ENCODE measurements around the gene CYB5R3.
"Not testable (repeated sequence)": the region's sequence is repeated elsewhere in the genome, so short reads cannot be mapped to it uniquely, and the experiment has no call there.

Gene CYB5R3

DNA sequence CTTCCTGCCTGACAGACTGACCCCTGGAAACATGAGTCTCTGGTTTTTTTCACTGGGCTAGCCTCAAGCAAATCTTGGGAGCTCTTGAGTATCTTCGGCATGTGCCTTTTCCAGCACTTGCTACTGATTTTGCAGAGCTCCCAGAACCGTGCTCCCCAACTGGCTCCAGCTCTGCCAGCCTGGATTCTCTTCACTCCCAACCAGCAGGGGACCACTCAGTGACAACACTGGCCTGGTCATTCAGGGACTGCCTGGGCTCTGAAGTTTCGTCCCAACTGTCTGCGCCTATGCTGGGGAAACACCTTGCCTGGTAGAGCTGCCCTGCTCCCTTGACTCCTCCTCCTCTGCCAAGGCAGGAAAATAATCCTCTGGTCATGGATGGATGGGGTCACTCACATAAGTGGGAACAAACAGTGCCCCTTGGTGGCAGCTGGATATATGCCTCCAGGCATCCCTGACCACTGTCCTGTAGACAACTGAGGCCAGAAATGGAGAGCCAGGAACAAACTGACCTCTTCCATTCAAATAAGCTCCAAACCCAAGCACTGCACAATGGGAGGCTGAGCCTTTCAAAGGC, 64.7 kb downstream of the CYB5R3 start:
- Histone ChIP-seq H3K27ac (no peak overlapping the region), H3K4me3 (no peak overlapping the region)
- DNase-seq (ENCODE audit: low spot score): no peak
- TF ChIP-seq, protein P1, sequence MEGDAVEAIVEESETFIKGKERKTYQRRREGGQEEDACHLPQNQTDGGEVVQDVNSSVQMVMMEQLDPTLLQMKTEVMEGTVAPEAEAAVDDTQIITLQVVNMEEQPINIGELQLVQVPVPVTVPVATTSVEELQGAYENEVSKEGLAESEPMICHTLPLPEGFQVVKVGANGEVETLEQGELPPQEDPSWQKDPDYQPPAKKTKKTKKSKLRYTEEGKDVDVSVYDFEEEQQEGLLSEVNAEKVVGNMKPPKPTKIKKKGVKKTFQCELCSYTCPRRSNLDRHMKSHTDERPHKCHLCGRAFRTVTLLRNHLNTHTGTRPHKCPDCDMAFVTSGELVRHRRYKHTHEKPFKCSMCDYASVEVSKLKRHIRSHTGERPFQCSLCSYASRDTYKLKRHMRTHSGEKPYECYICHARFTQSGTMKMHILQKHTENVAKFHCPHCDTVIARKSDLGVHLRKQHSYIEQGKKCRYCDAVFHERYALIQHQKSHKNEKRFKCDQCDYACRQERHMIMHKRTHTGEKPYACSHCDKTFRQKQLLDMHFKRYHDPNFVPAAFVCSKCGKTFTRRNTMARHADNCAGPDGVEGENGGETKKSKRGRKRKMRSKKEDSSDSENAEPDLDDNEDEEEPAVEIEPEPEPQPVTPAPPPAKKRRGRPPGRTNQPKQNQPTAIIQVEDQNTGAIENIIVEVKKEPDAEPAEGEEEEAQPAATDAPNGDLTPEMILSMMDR (IDR thresholded peaks at IDR 0.05): no peak

- H3K27ac ChIP-seq: no peak overlapping the region
- TF ChIP-seq, protein P1 (IDR thresholded peaks at IDR 0.05): no peak
- H3K4me3 ChIP-seq: no peak overlapping the region
- DNase-seq (ENCODE audit: low spot score): no peak
Observed at GRCh38 chr22:42582987-42583386, 66.2 kb downstream of the CYB5R3 start.

DNA sequence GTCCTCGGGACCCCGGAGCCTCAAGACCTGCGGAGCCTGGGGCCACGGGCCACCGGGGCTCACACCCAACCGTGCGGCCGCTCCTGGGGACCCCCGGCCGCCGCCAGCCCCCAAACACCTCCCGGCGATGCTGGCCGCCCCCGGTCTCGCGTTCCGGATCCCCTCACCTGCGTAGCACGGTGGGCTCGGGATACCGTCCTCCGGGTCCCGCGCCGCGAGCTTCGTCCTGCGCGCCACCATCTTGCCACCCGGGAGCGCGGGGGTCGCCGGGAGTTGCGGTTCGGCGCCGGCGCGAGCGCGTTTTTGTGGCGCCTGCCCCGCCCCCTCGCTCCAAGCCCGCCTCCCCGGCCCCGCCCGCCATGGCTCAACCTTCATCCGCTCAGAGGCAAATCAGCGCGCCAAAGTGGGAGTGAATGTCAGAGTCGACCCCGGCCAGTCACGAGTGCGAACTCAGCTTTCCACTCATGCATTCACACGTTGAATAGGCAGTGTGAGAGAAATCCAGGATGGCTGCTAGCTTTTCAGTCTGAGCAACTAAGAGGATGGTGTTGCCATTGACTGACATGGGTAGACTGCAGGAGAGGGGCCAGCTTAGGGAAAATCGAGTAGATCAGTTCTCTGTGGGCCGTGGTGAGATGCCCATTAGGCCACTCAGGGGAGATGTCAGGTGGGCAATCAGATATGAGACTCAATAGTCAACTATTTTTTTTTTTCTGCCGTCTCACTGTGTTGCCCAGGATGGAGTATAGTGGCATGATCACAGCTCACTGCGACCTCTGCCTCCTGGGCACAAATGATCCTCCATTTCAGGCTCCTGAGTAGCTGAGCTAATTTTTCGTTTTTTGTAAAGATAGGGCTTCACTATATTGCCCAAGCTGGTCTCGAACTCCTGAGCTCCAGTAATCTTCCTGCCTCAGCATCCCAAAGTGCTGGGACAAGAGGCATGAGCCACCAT, 67.2 kb downstream of the CYB5R3 start:
- peak overlapping the region in 1 of 2 donors; percentile 33 for H3K27ac ChIP-seq
- peak overlapping the region; percentile 80 for H3K4me3 ChIP-seq
- TF ChIP-seq, protein P1 (IDR thresholded peaks at IDR 0.05): no peak
- no peak for DNase-seq (ENCODE audit: low spot score)

GRCh38 chr22:42581194-42581761, 67.9 kb downstream of the CYB5R3 start:
- peak overlapping the region in 1 of 2 donors; percentile 33 for H3K27ac ChIP-seq
- DNase-seq (ENCODE audit: low spot score): not testable (repeated sequence)
- H3K4me3 ChIP-seq: peak overlapping the region; percentile 80

DNA sequence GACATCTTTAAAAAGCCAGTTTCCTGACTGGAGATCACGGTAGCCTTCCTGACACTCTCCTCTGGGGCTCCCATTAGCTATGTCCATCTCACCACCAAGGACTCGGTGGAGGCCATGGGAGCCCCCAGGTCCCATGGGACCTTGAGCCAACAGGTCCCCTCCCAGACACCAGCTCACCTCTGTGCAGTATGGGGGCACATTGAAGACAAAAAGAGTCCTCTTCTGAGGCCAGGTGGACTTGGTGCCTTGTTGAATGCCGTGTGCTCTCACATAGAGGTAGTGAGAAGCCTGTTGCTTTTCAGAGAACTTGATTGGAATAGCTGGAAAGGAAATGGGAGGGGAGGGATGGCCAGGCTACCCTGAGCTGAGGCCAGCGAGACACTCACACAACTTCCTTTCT, 69.2 kb downstream of the CYB5R3 start:
- DNase-seq (ENCODE audit: low spot score); H3K27ac ChIP-seq; H3K4me3 ChIP-seq: not testable (repeated sequence)

- no peak for DNase-seq (ENCODE audit: low spot score)
Observed at GRCh38 chr22:42577623-42578240, 71.5 kb downstream of the CYB5R3 start.

DNA sequence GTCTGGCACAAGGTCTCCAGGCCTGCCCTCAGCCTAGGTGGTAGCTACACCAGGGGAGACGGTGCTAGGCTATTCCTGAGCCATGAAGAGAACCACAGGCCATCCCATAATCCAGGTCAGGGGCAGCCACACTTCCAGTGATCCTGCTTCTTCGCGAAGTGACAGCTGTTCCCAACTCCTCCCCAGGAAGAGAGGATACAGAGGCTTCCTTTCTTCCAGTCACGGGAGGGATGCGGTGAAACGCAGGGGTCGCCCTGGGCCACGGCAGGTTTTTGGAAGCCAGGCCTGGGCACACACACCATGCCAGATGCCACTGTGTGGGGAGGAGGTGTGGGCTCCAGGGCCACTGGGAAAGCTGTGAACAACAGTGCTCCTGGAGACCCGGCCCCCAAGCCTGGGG, 72.1 kb downstream of the CYB5R3 start:
- not testable (repeated sequence) for H3K27ac ChIP-seq; DNase-seq (ENCODE audit: low spot score)

More at GRCh38 chr22:42577623-42578240, 71.5 kb downstream of the CYB5R3 start:
- H3K4me3 ChIP-seq: no peak overlapping the region
- TF ChIP-seq, protein P1 (IDR thresholded peaks at IDR 0.05): no peak
- H3K27ac ChIP-seq: no peak overlapping the region

DNA sequence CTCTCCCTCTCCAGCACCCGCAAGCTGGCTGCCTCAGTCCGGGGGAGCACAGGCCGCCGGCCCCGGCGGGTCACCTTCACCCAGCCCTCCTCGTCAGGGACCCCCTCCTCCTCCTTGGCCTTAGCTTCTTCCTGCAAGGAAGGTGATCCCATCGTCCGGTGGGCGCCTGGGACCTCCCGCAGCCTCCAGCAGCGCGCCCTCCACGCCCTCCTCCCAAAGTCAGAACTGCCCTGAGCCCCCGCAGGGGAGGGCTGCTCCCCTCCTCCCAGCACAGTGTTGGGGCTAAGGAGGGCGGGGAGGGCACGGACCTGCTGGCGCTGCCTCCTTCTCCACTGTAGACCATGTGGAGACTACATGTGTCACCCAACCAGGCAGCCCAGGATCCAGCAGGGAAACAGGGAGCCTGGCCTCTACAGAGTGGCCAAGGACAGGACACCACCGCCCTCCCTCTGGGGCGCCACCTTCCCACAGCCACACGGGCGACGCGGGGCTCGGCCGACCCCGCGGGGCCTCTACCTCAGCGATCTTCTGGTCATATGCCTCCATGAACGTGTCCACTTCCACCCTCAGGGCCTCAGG, 73.1 kb downstream of the CYB5R3 start:
- not testable (repeated sequence) for H3K4me3 ChIP-seq; DNase-seq (ENCODE audit: low spot score); H3K27ac ChIP-seq

More for the DNA sequence above, 72.1 kb downstream of the CYB5R3 start:
- H3K4me3 ChIP-seq: not testable (repeated sequence)

DNA sequence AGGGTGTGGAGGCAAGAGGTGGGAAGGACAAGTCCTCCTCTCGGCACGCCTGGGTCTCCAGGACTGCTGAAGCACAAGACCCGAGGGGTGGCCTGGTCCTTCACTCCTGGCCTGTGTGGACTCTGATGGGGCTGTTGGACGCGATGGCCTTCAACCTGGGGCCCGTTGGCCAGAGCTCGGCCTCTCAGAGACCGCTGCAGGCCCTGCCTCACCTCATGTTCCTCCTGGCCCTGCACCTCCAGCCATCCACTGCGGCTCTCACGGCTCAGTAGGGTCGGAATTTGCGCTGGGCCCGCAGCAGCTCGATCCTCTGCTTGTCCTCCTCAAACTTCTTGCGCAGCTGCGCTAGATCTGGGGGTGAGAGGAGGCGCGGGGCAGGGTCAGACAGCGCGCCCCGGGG, 74.7 kb downstream of the CYB5R3 start:
- not testable (repeated sequence) for DNase-seq (ENCODE audit: low spot score); H3K4me3 ChIP-seq; H3K27ac ChIP-seq

DNA sequence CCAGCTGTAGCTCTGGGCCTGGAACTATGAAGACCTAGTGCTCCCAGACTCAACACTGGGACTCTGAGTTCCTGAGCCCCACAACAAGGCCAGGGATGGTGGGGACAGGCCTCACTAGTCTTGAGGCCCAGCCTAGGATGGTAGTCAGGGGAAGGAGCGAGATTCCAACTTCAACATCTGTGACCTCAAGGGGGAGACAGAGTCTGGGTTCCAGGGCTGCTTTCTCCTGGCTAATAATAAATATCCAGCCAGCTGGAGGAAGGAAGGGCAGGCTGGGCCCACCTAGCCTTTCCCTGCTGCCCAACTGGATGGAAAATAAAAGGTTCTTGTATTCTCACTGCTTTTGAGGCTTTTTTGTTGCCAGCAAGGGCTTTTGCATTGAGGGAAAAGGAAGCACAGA, 75.1 kb downstream of the CYB5R3 start:
- not testable (repeated sequence) for H3K27ac ChIP-seq; DNase-seq (ENCODE audit: low spot score)

DNA sequence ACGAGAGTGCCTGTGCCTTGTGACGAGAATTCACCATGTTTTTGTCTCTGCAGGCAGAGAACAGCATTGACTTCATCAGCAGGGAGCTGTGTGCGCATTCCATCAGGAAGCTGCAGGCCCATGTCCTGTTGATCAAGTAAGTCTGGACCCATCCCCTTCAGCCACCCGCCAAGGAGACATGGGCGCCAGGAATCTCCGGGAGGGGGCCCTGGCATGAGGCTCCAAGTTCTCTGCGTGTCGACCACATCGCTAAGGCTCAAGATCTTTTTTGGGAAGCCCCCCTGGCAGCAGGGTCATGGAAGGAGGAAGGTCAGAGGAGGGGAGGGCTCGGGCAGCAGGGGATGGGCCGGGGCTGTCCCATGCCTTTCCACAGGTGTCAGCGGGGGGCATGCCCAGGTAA, 78.1 kb downstream of the CYB5R3 start:
- not testable (repeated sequence) for H3K4me3 ChIP-seq; DNase-seq (ENCODE audit: low spot score); H3K27ac ChIP-seq

More for the DNA sequence above, 75.1 kb downstream of the CYB5R3 start:
- H3K4me3 ChIP-seq: not testable (repeated sequence)

- H3K4me3 ChIP-seq; H3K27ac ChIP-seq; DNase-seq (ENCODE audit: low spot score): not testable (repeated sequence)
Observed at GRCh38 chr22:42570580-42570979, 78.6 kb downstream of the CYB5R3 start.

DNA sequence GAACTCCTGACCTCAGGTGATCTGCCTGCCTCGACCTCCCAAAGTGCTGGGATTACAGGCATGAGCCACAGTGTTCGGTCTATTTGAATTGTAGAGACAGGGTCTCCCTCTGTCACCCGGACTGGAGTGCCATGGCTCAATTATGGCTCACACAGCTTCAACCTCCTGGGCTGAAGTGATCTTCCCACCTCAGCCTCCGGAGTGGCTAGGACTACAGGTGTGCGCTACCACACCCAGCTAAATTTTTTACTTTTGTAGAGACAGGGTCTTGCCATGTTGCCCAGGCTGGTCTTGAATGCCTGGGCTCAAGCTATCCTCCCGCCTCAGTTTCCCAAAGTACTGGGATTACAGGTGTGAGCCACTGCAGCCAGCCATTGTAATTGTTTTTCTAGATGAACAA, 81.2 kb downstream of the CYB5R3 start:
- not testable (repeated sequence) for H3K4me3 ChIP-seq; H3K27ac ChIP-seq; DNase-seq (ENCODE audit: low spot score)
